Suprapubic skin (tissue), 4 donors: ENCODE measurements around the gene RAPGEF2. TPM values are rescaled to one million over a fixed set of nuclear protein-coding genes. Genes with fewer than 3 reads are reported as not detected.

ENCODE experiments used
- DNase-seq, 2 donors: peaks; one replicate each; pipeline ENCODE4 v3.0.0-alpha.2; 2019; ENCODE audit warnings: low spot score in 2 of 2
- H3K27ac ChIP-seq: fragments of 200-600 bp; sonication (generic); one replicate; pipeline ENCODE4 v1.5.1; 2019
- H3K27me3 ChIP-seq: fragments of 200-600 bp; sonication (generic); one replicate; pipeline ENCODE4 v1.5.1; 2019
- H3K36me3 ChIP-seq: fragments of 200-600 bp; sonication (generic); one replicate; pipeline ENCODE4 v1.5.1; 2019
- H3K4me1 ChIP-seq: fragments of 200-600 bp; sonication (generic); one replicate; pipeline ENCODE4 v1.5.1; 2019
- H3K4me3 ChIP-seq: fragments of 200-600 bp; sonication (generic); one replicate; pipeline ENCODE4 v1.5.1; 2019; ENCODE audit warnings: mild to moderate bottlenecking
- H3K9me3 ChIP-seq: fragments of 200-600 bp; sonication (generic); one replicate; pipeline ENCODE4 v1.5.1; 2019
- CTCF ChIP-seq, 2 donors: fragments of 200-600 bp in 1 of 2; fragments of 450-650 bp in 1 of 2; sonication (generic) in 1 of 2; IDR thresholded peaks; one replicate each; pipeline ENCODE4 v1.5.1; 2016 to 2019; ENCODE audit warnings: antibody characterized with exemption in 2 of 2, mild to moderate bottlenecking in 1 of 2, moderate library complexity in 1 of 2
- EP300 ChIP-seq: sonication (generic); formaldehyde crosslinking; IDR thresholded peaks from one replicate; pipeline ENCODE4 v1.6.1; 2017; ENCODE audit warnings: antibody characterized with exemption
- POLR2A ChIP-seq, 2 donors: fragments of 450-650 bp; IDR thresholded peaks; one replicate each; pipeline ENCODE4 v1.6.1; 2017; ENCODE audit warnings: antibody characterized with exemption in 2 of 2, mild to moderate bottlenecking in 2 of 2, moderate library complexity in 2 of 2
- POLR2AphosphoS5 ChIP-seq, 3 donors: sonication (generic); formaldehyde crosslinking; IDR thresholded peaks; one replicate each; pipeline ENCODE4 v1.6.1; 2017; ENCODE audit warnings: antibody characterized with exemption in 3 of 3
- WGBS: methylation state at CpG from one replicate; pipeline ENCODE4 v1.1.5; 2018; 5-methylcytosine and 5-hydroxymethylcytosine counted together
- total RNA-seq, 4 donors: library from RNA; depleted of rRNA; stranded (reverse); fragments of >200 nt; gene quantifications; one replicate each; pipeline ENCODE4 v1.1.0, GENCODE V29; 2016

RAPGEF2 gene
- total RNA-seq, 4 donors from 2014 or later, result 31.3 to 62.4 (median 43.5) TPM

DNA sequence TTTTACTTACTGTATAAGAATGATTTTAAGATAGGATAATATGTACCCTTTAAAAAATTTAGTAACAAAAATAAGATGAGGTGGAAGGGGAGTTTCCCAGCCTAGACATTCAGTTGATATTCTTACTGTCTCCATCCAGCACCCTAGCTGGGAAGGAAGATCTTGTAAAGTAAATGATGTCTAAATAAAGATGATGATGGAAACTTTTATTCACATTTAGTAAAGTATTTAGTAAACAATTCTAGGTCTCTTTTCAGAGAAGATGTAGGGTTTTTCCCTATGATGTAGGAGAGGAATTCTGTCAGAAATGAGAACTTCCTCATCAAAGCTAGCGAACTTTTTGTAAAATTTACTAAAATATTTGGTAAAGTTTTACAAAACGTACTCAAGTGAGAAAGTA, 136.8 kb downstream of the RAPGEF2 start:
- Histone ChIP-seq H3K27me3 (no peaks in the 10 kb centered on the region), H3K4me3 (no peak overlapping the region), H3K9me3 (no peaks in the 10 kb centered on the region), H3K27ac (no peak overlapping the region), H3K4me1 (peaks cover 20% of the 10 kb centered on the region), H3K36me3 (no peaks in the 10 kb centered on the region)
- DNase-seq, result no peak
- TF ChIP-seq CTCF (IDR thresholded peaks at IDR 0.05), result no peak
- 87% methylated on average over 2 of the region's 2 CpGs for WGBS

- DNase-seq, result no peak
These were observed 137.2 kb downstream of the RAPGEF2 start for GRCh38 chr4:159240046-159240445.

DNA sequence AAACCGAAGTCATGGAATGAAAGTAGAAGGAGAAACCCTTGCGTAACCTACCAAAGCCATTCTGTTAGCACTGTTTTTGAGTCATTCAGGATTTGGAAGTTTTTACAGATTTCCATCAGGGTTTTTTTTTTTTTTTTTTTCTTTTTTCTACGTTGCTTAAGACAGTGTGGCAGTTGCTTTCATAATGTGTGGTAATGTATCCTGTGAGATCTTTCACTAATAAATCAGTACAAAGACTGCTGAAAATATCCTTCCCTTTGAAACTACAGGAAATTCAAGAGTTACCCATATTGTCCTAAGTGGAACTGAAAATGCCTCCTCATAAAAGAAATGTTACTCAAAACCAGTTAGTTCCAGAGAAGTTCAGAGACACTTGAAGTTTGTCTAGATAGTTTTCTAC, 137.8 kb downstream of the RAPGEF2 start:
- H3K27me3 ChIP-seq, result no peaks in the 10 kb centered on the region
- H3K4me3 ChIP-seq, result no peak overlapping the region
- peaks cover 20% of the 10 kb centered on the region for H3K4me1 ChIP-seq
- no peaks in the 10 kb centered on the region for H3K9me3 ChIP-seq
- H3K27ac ChIP-seq, result no peak overlapping the region
- DNase-seq, result no peak
- TF ChIP-seq EP300, result no peak
- TF ChIP-seq CTCF (IDR thresholded peaks at IDR 0.05), result no peak
- no peak for TF ChIP-seq POLR2AphosphoS5 (IDR thresholded peaks at IDR 0.05)
- no peak for TF ChIP-seq POLR2A (IDR thresholded peaks at IDR 0.05)
- no peaks in the 10 kb centered on the region for H3K36me3 ChIP-seq
- WGBS, result 54% methylated on average over 3 of the region's 3 CpGs

More at GRCh38 chr4:159240046-159240445, 137.2 kb downstream of the RAPGEF2 start:
- Histone ChIP-seq H3K4me3 (no peak overlapping the region), H3K9me3 (no peaks in the 10 kb centered on the region), H3K27me3 (no peaks in the 10 kb centered on the region), H3K4me1 (peaks cover 20% of the 10 kb centered on the region), H3K36me3 (no peaks in the 10 kb centered on the region), H3K27ac (no peak overlapping the region)
- TF ChIP-seq CTCF (IDR thresholded peaks at IDR 0.05) (no peak), EP300 (no peak), POLR2AphosphoS5 (IDR thresholded peaks at IDR 0.05) (no peak), POLR2A (IDR thresholded peaks at IDR 0.05) (no peak)
- 92% methylated on average over 4 of the region's 4 CpGs for WGBS

DNA sequence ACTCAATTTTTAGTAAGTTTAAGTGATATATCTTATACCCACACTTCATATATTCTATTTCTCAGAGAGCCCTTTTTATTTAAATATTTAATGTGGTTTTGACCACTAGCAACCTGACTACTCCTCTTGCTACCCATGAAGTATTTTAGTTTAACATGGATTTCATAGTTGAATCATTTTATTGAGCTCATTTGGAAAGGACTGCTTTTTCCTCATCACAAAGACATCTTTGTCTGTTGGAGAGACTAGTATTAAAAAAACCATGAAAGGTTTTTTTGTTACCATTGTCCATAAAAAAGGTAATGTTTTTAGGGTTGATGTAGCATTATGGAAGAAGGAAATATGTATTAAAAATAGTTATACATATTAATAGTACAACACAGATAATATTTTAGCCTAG, 139.5 kb downstream of the RAPGEF2 start:
- H3K4me1 ChIP-seq, result peaks cover 20% of the 10 kb centered on the region
- H3K4me3 ChIP-seq, result no peak overlapping the region
- H3K27me3 ChIP-seq, result no peaks in the 10 kb centered on the region
- no peak overlapping the region for H3K27ac ChIP-seq
- H3K36me3 ChIP-seq, result no peaks in the 10 kb centered on the region
- no peaks in the 10 kb centered on the region for H3K9me3 ChIP-seq
- DNase-seq, result no peak
- TF ChIP-seq CTCF (IDR thresholded peaks at IDR 0.05), result no peak
- no peak for TF ChIP-seq POLR2AphosphoS5 (IDR thresholded peaks at IDR 0.05)
- TF ChIP-seq POLR2A (IDR thresholded peaks at IDR 0.05), result no peak
- no peak for TF ChIP-seq EP300

DNA sequence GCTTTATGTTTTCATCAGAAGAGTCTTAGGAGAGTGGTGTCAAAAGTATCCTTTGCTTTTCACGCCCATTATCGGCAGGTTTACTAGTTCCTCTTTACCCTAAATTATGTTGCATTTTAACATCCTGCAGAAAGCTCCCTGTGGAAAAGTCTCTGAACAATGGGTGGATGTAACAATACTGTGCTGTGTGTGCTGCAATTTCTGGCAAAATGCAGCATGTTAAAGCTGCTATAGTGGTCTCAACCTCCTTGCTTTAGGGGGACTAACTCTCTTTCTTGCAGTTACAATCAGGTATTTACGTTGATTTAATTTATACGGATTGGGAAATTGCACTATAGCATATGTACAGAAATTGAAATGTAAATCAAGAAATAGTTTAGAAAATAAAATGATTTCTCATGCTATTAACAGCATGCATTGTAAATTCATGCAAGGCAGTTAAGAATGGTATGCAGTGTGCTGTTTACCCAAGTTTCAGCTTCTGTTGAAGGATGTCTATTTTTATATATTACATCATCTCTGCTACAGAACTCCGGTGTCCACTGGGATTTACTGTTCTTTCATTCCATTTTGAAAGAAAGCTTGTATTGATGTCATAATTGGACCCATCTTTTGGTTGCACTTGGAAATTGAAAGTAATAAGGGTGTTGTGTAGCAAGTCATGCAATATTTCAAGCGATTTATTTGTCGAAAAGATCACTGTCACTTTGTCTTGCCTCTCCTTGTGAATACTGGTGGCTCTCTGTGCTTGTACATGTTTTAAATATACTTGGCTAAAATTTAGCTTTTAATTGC, 145.7 kb downstream of the RAPGEF2 start:
- no peak overlapping the region for H3K27ac ChIP-seq
- WGBS, result 64% methylated on average over 7 of the region's 7 CpGs
- H3K9me3 ChIP-seq, result no peaks in the 10 kb centered on the region
- TF ChIP-seq CTCF (IDR thresholded peaks at IDR 0.05) (no peak), POLR2A (IDR thresholded peaks at IDR 0.05) (no peak), EP300 (no peak), POLR2AphosphoS5 (IDR thresholded peaks at IDR 0.05) (no peak)
- no peaks in the 10 kb centered on the region for H3K27me3 ChIP-seq
- peaks cover 8% of the 10 kb centered on the region for H3K36me3 ChIP-seq
- H3K4me1 ChIP-seq, result peaks cover 9% of the 10 kb centered on the region
- peak overlapping the region; percentile 23 for H3K4me3 ChIP-seq
- DNase-seq, result no peak
